HepG2 (cell line): Measurements from ENCODE around the gene SSBP2. TPM values are rescaled to one million over a fixed set of nuclear protein-coding genes. Genes with fewer than 3 reads are reported as not detected.
"Not testable (repeated sequence)": the region's sequence is repeated elsewhere in the genome, so short reads cannot be mapped to it uniquely, and the experiment has no call there.

Source experiments
- ATAC-seq: fragments of 200-7000 bp; cut with Tn5 transposase; 3 replicates; pipeline ENCODE4 v1.9.1; 2020; ENCODE audit warnings: mild to moderate bottlenecking, moderate library complexity
- BruUV-seq: library from RNA; stranded (reverse); fragments of 400-500 nt; replicated peaks from 2 replicates; lab custom pipeline; 2021; lab: Mats Ljungman, UMichigan
- CTCF ChIA-PET: fragments of 300-600 bp; formaldehyde crosslinking; extraction: SDS; loops from one replicate; lab custom pipeline; 2021; ENCODE audit warnings: low total read pairs, inconsistent platforms, low intra/inter-chr PET ratio; lab: Yijun Ruan, JAX
- POLR2A ChIA-PET: fragments of 350-600 bp; sonication (Branson Sonifier 250); formaldehyde crosslinking; loops from one replicate; lab custom pipeline; 2020; ENCODE audit warnings: antibody characterized with exemption, inconsistent platforms; lab: Yijun Ruan, JAX
- DNase-seq: peaks from one replicate; pipeline ENCODE4 v3.0.0-alpha.2; 2015; ENCODE audit warnings: low spot score
- FAIRE-seq: peaks from 3 replicates; lab custom pipeline; 2011; peaks lifted over from hg19 to GRCh38; lab: Jason Lieb, UNC
- H2AFZ ChIP-seq: one replicate; pipeline ENCODE4 v1.6.1; 2011; ENCODE audit warnings: low read length, inconsistent platforms
- H3K27ac ChIP-seq: fragments of 300-600 bp; 3 replicates; pipeline ENCODE4 v1.8.0; 2011; ENCODE audit warnings: mixed run types, mild to moderate bottlenecking, mixed read lengths, low read length, inconsistent platforms; ENCODE audit not compliant: insufficient read depth; ENCODE audit errors: extremely low read length
- H3K27me3 ChIP-seq, 2 experiments: fragments of 200-600 bp in 1 of 2; 2 replicates in 1 of 2; 3 replicates in 1 of 2; pipeline versions ENCODE4 v1.6.0 to v1.8.0; 2011; ENCODE audit warnings: low read length in 2 of 2, mild to moderate bottlenecking in 2 of 2, moderate library complexity in 2 of 2, inconsistent platforms in 1 of 2; ENCODE audit not compliant: insufficient read depth in 2 of 2, control insufficient read depth in 1 of 2
- H3K36me3 ChIP-seq, 2 experiments: fragments of 200-600 bp in 1 of 2; replicated peaks in 1 of 2; 2 replicates in 1 of 2; 3 replicates in 1 of 2; pipeline versions ENCODE4 v1.5.1 to v1.8.0; 2011; ENCODE audit warnings: low read length in 2 of 2, inconsistent platforms in 1 of 2; ENCODE audit not compliant: insufficient read depth in 2 of 2, control insufficient read depth in 1 of 2
- H3K4me1 ChIP-seq: 2 replicates; pipeline ENCODE4 v1.5.1; 2012; ENCODE audit warnings: low read length, inconsistent platforms; ENCODE audit not compliant: insufficient read depth
- H3K4me2 ChIP-seq: 2 replicates; pipeline ENCODE4 v1.6.0; 2011; ENCODE audit warnings: low read depth, low read length, inconsistent platforms
- H3K4me3 ChIP-seq, 3 experiments: fragments of 200-600 bp in 1 of 3; sonication (generic), shearing (Covaris generic) in 1 of 3; replicated peaks in 1 of 3; 2 replicates each; pipeline ENCODE4 v1.5.1; 2011 to 2016; ENCODE audit warnings: low read length in 3 of 3, inconsistent platforms in 2 of 3, low read depth in 2 of 3, mild to moderate bottlenecking in 2 of 3, control low read depth in 1 of 3, mixed read lengths in 1 of 3; ENCODE audit not compliant: insufficient read depth in 1 of 3
- H3K79me2 ChIP-seq: one replicate; pipeline ENCODE4 v1.6.1; 2011; ENCODE audit warnings: low read length, inconsistent platforms; ENCODE audit not compliant: insufficient read depth
- H3K9ac ChIP-seq: 2 replicates; pipeline ENCODE4 v1.6.0; 2011; ENCODE audit warnings: mild to moderate bottlenecking, low read depth, low read length, inconsistent platforms; ENCODE audit not compliant: insufficient read depth
- H3K9me3 ChIP-seq: 2 replicates; pipeline ENCODE4 v1.5.1; 2012; ENCODE audit warnings: mild to moderate bottlenecking, low read length
- H4K20me1 ChIP-seq: 2 replicates; pipeline ENCODE4 v1.6.0; 2011; ENCODE audit warnings: inconsistent platforms, mild to moderate bottlenecking, low read length, moderate library complexity; ENCODE audit not compliant: insufficient read depth
- PTBP1 ChIP-seq: fragments of 200-400 bp; formaldehyde crosslinking; IDR thresholded peaks from 2 replicates; pipeline ENCODE4 v1.6.1; 2018; ENCODE audit warnings: low read length, low read depth; ENCODE audit not compliant: poor library complexity, severe bottlenecking
- ZNF850 ChIP-seq: sonication (generic); formaldehyde crosslinking; conservative IDR thresholded peaks from 2 replicates; pipeline ENCODE4 v1.9.0; 2021; ENCODE audit warnings: mild to moderate bottlenecking, missing genetic modification reagents
- whole genome bisulfite sequencing: methylation state at CpG from one replicate; pipeline ENCODE4 v1.1.6; 2017; ENCODE audit warnings: low lambda C conversion rate; 5-methylcytosine and 5-hydroxymethylcytosine counted together
- in situ Hi-C: cut with HindIII; loops from 2 replicates; pipeline ENCODE4 v1.10.0; 2017; ENCODE audit warnings: low pct_unique_long_range_greater_than_20kb; ENCODE audit not compliant: extremely low pct_ligation_motif_present
- intact Hi-C: fragments of 100-400 bp; cut with micrococcal nuclease; formaldehyde crosslinking; loops from one replicate; pipeline ENCODE4 v1.10.0; 2022; ENCODE audit not compliant: unreplicated experiment
- polyA plus RNA-seq, 8 experiments: library from polyadenylated mRNA; depleted of rRNA in 3 of 8; stranded (reverse) in 7 of 8; unstranded in 1 of 8; fragments of >200 nt; fragmentation: Illumina TruSeq in 4 of 8; extraction: Trizol in 4 of 8; gene quantifications; 2 replicates each; pipeline versions ENCODE4 v1.2.1 to v1.2.3, GENCODE V29; 2011 to 2016; ENCODE audit warnings: low read depth in 4 of 8, missing spikeins in 1 of 8, mixed read lengths in 1 of 8; ENCODE audit not compliant: insufficient read depth in 1 of 8
- total RNA-seq, 5 experiments: library from RNA; depleted of rRNA; stranded (reverse); fragments of >200 nt; fragmentation: Illumina TruSeq; extraction: Trizol; gene quantifications; 2 replicates each; pipeline ENCODE4 v1.2.3, GENCODE V29; 2016; ENCODE audit warnings: low read depth in 1 of 5

The SSBP2 gene
- total and polyA plus RNA-seq, 2 of the 13 experiments (the other 11 are each of a cell fraction or from before 2014, with no cell fraction given), result 0.16 TPM; not detected in 1

GRCh38 chr5:81630684-81631083, 120.2 kb downstream of the SSBP2 start (continued):
- no peak for TF ChIP-seq ZNF850 (CRISPR knock-in tag)

- FAIRE-seq (no peak), ATAC-seq (no peak), DNase-seq (no peak)
- no peaks in the 10 kb centered on the region for H4K20me1 ChIP-seq
- H3K4me1 ChIP-seq, result no peaks in the 10 kb centered on the region
- intact Hi-C loops (loop anchor here (10.0 kb wide), 1 partner anchor 535 kb away; no protein-coding TSS in a partner anchor), in situ Hi-C loops (no loop called here)
- ChIA-PET POLR2A (no interaction called here), CTCF (no interaction called here)
- no peak overlapping the region for H3K4me3 ChIP-seq
- H3K27ac ChIP-seq, result no peak overlapping the region
- BruUV-seq, result no TSS peak
- no peaks in the 10 kb centered on the region for H3K27me3 ChIP-seq
- no peak overlapping the region for H3K9ac ChIP-seq
- no peaks in the 10 kb centered on the region for H3K79me2 ChIP-seq
- no peaks in the 10 kb centered on the region for H3K9me3 ChIP-seq
- TF ChIP-seq PTBP1, result no peak
- H2AFZ ChIP-seq, result no peak overlapping the region
- WGBS, result 0% methylated on average over 1 of the region's 1 CpG
- no peak overlapping the region for H3K4me2 ChIP-seq
- no peaks in the 10 kb centered on the region for H3K36me3 ChIP-seq
These were observed 120.9 kb downstream of the SSBP2 start for GRCh38 chr5:81629986-81630385.

GRCh38 chr5:81628061-81628460, 122.8 kb downstream of the SSBP2 start:
- H3K9me3 ChIP-seq, H4K20me1 ChIP-seq, H3K27me3 ChIP-seq, CTCF ChIA-PET, FAIRE-seq, intact Hi-C loops, H3K4me1 ChIP-seq, POLR2A ChIA-PET, H3K27ac ChIP-seq, H3K36me3 ChIP-seq, H3K79me2 ChIP-seq, in situ Hi-C loops, H3K4me2 ChIP-seq, DNase-seq, H2AFZ ChIP-seq, BruUV-seq, H3K9ac ChIP-seq, H3K4me3 ChIP-seq, ATAC-seq: not testable (repeated sequence)
- WGBS, result 5% methylated on average over 4 of the region's 4 CpGs
